ENCODE measurements around the gene FARP1. TPM values are rescaled to one million over a fixed set of nuclear protein-coding genes. Genes with fewer than 3 reads are reported as not detected.

FARP1 gene
- total and polyA plus RNA-seq, 2 of the 13 experiments (the other 11 are each of a cell fraction or from before 2014, with no cell fraction given): 70.6 to 126 TPM

DNA sequence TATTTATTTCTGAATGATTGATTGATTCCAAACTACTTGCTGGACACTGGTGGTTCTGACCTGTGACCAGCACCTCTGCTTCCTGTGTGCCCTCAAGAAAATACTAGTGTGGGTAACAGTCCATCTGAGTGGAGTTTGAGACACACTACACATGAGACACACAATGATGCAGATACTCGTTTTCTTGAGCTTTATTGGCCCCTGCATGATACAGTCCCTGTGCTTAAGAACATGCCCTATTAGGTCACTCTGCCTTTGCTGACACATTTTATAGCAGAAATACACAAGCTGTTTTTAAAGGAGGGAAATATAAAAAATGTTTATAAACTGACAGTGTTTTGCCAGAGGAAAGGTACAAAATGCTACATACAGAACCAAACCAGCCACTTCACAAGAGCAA, 307.1 kb downstream of the FARP1 start:
- no peaks in the 10 kb centered on the region for H3K27me3 ChIP-seq (ENCODE audit: control insufficient read depth in 1 of 2, insufficient read depth in 2 of 2, low read length in 2 of 2)
- ATAC-seq: no peak
- no peak for FAIRE-seq
- WGBS (ENCODE audit: low lambda C conversion rate): 86% methylated on average over 1 of the region's 1 CpG
- H3K9me3 ChIP-seq (ENCODE audit: low read length): no peaks in the 10 kb centered on the region
- peaks cover 29 to 69% of the 10 kb centered on the region in 2 experiments for H3K36me3 ChIP-seq (replicated peaks in 1 of 2; ENCODE audit: control insufficient read depth in 1 of 2, insufficient read depth in 2 of 2, low read length in 2 of 2)
- no peak for DNase-seq (ENCODE audit: low spot score)
- H3K27ac ChIP-seq (ENCODE audit: extremely low read length, insufficient read depth, low read length): peak overlapping the region; percentile 14
- in situ Hi-C loops (cut with HindIII; ENCODE audit: extremely low pct_ligation_motif_present, low pct_unique_long_range_greater_than_20kb): no loop called here
- peaks cover 22% of the 10 kb centered on the region for H4K20me1 ChIP-seq (ENCODE audit: insufficient read depth, low read length)
- BruUV-seq (replicated peaks): no TSS peak
- no peaks in the 10 kb centered on the region for H3K79me2 ChIP-seq (ENCODE audit: insufficient read depth, low read length)
- H3K4me1 ChIP-seq (ENCODE audit: insufficient read depth, low read length): peaks cover 23% of the 10 kb centered on the region
- no peak overlapping the region for H3K9ac ChIP-seq (ENCODE audit: insufficient read depth, low read depth, low read length)
- intact Hi-C loops (cut with micrococcal nuclease; ENCODE audit: unreplicated experiment): no loop called here
- CTCF ChIA-PET (ENCODE audit: low intra/inter-chr PET ratio, low total read pairs): no interaction called here
- POLR2A ChIA-PET: no interaction called here
- no peak overlapping the region for H3K4me2 ChIP-seq (ENCODE audit: low read depth, low read length)
- H2AFZ ChIP-seq (ENCODE audit: low read length): no peak overlapping the region
- H3K4me3 ChIP-seq (replicated peaks in 1 of 3; ENCODE audit: insufficient read depth in 1 of 3, low read depth in 2 of 3, low read length in 3 of 3): no peak overlapping the region
- TF ChIP-seq ARHGAP35 (CRISPR knock-in tag; IDR thresholded peaks at IDR 0.05; ENCODE audit: borderline replicate concordance) (no peak), ZNF510 (CRISPR knock-in tag; IDR thresholded peaks at IDR 0.05; ENCODE audit: low read depth) (no peak), ZNF235 (CRISPR knock-in tag; IDR thresholded peaks at IDR 0.05; ENCODE audit: borderline replicate concordance) (no peak), ZNF10 (CRISPR knock-in tag; IDR thresholded peaks at IDR 0.05; ENCODE audit: borderline replicate concordance, low read depth) (no peak), KDM5B (CRISPR knock-in tag; IDR thresholded peaks at IDR 0.05; ENCODE audit: borderline replicate concordance) (no peak), MAFK (conservative IDR thresholded peaks at IDR 0.05 in 1 of 2, IDR thresholded peaks at IDR 0.05 in 1 of 2; ENCODE audit: low read length in 2 of 2) (no peak), ETV5 (CRISPR knock-in tag; IDR thresholded peaks at IDR 0.05; ENCODE audit: borderline replicate concordance) (no peak), NFRKB (IDR thresholded peaks at IDR 0.05) (no peak), FOXJ3 (CRISPR knock-in tag; IDR thresholded peaks at IDR 0.05; ENCODE audit: borderline replicate concordance) (no peak), ZNF12 (CRISPR knock-in tag; IDR thresholded peaks at IDR 0.05) (no peak), CBX2 (IDR thresholded peaks at IDR 0.05; ENCODE audit: low read depth, low read length) (no peak), CBX2 (CRISPR knock-in tag; IDR thresholded peaks at IDR 0.05; ENCODE audit: low read depth) (no peak), NFKB2 (CRISPR knock-in tag; IDR thresholded peaks at IDR 0.05; ENCODE audit: borderline replicate concordance) (no peak), ZNF619 (CRISPR knock-in tag; IDR thresholded peaks at IDR 0.05) (no peak), YEATS4 (CRISPR knock-in tag; IDR thresholded peaks at IDR 0.05; ENCODE audit: borderline replicate concordance) (no peak)
- TF ChIP-seq, protein P1, sequence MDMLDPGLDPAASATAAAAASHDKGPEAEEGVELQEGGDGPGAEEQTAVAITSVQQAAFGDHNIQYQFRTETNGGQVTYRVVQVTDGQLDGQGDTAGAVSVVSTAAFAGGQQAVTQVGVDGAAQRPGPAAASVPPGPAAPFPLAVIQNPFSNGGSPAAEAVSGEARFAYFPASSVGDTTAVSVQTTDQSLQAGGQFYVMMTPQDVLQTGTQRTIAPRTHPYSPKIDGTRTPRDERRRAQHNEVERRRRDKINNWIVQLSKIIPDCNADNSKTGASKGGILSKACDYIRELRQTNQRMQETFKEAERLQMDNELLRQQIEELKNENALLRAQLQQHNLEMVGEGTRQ (IDR thresholded peaks at IDR 0.05; ENCODE audit: low read depth, low read length): no peak
- TF ChIP-seq, protein P1 (CRISPR knock-in tag; IDR thresholded peaks at IDR 0.05; ENCODE audit: borderline replicate concordance): no peak

Measured in HepG2 (cell line).